Ishikawa (cell line): ENCODE data around the gene FOXP1.

Experiments
- CEBPB ChIP-seq: IDR thresholded peaks from 2 replicates; pipeline ENCODE4 v1.6.1; 2012
- CREB1 ChIP-seq: IDR thresholded peaks from 2 replicates; pipeline ENCODE4 v1.6.1; 2012; ENCODE audit warnings: low read depth
- EGR1 ChIP-seq: IDR thresholded peaks from 2 replicates; pipeline ENCODE4 v1.6.1; 2012
- EP300 ChIP-seq: IDR thresholded peaks from 2 replicates; pipeline ENCODE4 v1.6.1; 2012; ENCODE audit warnings: borderline replicate concordance
- FOXM1 ChIP-seq: IDR thresholded peaks from 2 replicates; pipeline ENCODE4 v1.6.1; 2012; ENCODE audit warnings: low read depth, borderline replicate concordance
- NFIC ChIP-seq: IDR thresholded peaks from 2 replicates; pipeline ENCODE4 v1.6.1; 2012
- RAD21 ChIP-seq: IDR thresholded peaks from 2 replicates; pipeline ENCODE4 v1.6.1; 2012; ENCODE audit warnings: low read depth
- TAF1 ChIP-seq: IDR thresholded peaks from 2 replicates; pipeline ENCODE4 v1.6.1; 2012; ENCODE audit warnings: low read depth, mild to moderate bottlenecking
- TCF12 ChIP-seq: IDR thresholded peaks from 2 replicates; pipeline ENCODE4 v1.6.1; 2012; ENCODE audit warnings: low read depth
- TEAD4 ChIP-seq: IDR thresholded peaks from 2 replicates; pipeline ENCODE4 v1.6.1; 2012
- YY1 ChIP-seq: IDR thresholded peaks from 2 replicates; pipeline ENCODE4 v1.6.1; 2012; ENCODE audit warnings: low read depth
- ZBTB7A ChIP-seq: IDR thresholded peaks from 2 replicates; pipeline ENCODE4 v1.6.1; 2012; ENCODE audit warnings: low read depth
- TF ChIP-seq, protein P1 (sequence below): IDR thresholded peaks from 2 replicates; pipeline ENCODE4 v1.6.1; 2012
- TF ChIP-seq, protein P2 (sequence below): IDR thresholded peaks from 2 replicates; pipeline ENCODE4 v1.6.1; 2012
- TF ChIP-seq, protein P3 (sequence below): IDR thresholded peaks from 2 replicates; pipeline ENCODE4 v1.6.1; 2012; ENCODE audit warnings: low read depth, mild to moderate bottlenecking

FOXP1 gene

DNA sequence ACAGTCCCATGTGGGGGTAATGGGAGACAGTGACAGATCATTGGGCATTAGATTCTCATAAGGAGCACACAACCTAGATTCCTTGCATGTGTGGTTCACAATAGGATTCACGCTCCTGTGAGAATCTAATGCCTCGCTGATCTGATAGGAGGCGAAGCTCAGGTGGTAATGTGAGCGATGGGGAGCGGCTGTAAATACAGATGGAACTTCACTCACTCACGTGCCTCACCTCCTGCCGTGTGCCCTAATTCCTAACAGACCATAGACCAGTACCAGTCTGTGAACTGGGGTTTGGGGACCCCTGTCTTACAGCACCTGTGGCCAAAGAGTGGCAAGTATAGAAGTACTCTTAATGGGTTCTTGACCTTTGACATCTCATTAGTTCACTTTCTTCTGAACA is 554.7 kb downstream of the FOXP1 start:
- TF ChIP-seq, protein P1, sequence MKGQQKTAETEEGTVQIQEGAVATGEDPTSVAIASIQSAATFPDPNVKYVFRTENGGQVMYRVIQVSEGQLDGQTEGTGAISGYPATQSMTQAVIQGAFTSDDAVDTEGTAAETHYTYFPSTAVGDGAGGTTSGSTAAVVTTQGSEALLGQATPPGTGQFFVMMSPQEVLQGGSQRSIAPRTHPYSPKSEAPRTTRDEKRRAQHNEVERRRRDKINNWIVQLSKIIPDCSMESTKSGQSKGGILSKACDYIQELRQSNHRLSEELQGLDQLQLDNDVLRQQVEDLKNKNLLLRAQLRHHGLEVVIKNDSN: no peak
- TF ChIP-seq CREB1 (no peak), EP300 (no peak), TEAD4 (no peak), TAF1 (no peak), FOXM1 (no peak), CEBPB (no peak), NFIC (no peak), YY1 (no peak), TCF12 (no peak), ZBTB7A (no peak), EGR1 (no peak), RAD21 (no peak)
- TF ChIP-seq, protein P2, sequence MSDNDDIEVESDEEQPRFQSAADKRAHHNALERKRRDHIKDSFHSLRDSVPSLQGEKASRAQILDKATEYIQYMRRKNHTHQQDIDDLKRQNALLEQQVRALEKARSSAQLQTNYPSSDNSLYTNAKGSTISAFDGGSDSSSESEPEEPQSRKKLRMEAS: no peak
- TF ChIP-seq, protein P3, sequence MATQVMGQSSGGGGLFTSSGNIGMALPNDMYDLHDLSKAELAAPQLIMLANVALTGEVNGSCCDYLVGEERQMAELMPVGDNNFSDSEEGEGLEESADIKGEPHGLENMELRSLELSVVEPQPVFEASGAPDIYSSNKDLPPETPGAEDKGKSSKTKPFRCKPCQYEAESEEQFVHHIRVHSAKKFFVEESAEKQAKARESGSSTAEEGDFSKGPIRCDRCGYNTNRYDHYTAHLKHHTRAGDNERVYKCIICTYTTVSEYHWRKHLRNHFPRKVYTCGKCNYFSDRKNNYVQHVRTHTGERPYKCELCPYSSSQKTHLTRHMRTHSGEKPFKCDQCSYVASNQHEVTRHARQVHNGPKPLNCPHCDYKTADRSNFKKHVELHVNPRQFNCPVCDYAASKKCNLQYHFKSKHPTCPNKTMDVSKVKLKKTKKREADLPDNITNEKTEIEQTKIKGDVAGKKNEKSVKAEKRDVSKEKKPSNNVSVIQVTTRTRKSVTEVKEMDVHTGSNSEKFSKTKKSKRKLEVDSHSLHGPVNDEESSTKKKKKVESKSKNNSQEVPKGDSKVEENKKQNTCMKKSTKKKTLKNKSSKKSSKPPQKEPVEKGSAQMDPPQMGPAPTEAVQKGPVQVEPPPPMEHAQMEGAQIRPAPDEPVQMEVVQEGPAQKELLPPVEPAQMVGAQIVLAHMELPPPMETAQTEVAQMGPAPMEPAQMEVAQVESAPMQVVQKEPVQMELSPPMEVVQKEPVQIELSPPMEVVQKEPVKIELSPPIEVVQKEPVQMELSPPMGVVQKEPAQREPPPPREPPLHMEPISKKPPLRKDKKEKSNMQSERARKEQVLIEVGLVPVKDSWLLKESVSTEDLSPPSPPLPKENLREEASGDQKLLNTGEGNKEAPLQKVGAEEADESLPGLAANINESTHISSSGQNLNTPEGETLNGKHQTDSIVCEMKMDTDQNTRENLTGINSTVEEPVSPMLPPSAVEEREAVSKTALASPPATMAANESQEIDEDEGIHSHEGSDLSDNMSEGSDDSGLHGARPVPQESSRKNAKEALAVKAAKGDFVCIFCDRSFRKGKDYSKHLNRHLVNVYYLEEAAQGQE: no peak

DNA sequence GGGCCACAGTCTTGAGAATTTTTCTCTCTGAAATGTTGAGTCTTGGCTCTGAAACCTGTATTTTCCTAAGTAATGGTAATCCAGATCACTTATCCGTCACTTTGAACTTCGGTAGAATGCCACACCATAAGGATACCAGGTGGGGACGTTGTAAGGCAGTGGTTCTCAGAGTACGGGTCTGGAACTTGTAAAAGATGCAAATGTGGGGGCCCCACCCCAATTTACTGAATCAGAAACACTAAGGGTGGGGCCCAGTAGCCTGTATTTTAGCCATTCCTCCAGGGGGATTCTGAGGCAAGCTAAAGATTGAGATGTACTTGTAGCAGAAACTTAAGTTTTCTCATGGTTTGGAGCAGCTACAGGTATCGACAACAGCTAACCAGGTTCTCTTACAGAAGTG is 555.3 kb downstream of the FOXP1 start:
- TF ChIP-seq CEBPB: no peak
- TF ChIP-seq NFIC: no peak

DNA sequence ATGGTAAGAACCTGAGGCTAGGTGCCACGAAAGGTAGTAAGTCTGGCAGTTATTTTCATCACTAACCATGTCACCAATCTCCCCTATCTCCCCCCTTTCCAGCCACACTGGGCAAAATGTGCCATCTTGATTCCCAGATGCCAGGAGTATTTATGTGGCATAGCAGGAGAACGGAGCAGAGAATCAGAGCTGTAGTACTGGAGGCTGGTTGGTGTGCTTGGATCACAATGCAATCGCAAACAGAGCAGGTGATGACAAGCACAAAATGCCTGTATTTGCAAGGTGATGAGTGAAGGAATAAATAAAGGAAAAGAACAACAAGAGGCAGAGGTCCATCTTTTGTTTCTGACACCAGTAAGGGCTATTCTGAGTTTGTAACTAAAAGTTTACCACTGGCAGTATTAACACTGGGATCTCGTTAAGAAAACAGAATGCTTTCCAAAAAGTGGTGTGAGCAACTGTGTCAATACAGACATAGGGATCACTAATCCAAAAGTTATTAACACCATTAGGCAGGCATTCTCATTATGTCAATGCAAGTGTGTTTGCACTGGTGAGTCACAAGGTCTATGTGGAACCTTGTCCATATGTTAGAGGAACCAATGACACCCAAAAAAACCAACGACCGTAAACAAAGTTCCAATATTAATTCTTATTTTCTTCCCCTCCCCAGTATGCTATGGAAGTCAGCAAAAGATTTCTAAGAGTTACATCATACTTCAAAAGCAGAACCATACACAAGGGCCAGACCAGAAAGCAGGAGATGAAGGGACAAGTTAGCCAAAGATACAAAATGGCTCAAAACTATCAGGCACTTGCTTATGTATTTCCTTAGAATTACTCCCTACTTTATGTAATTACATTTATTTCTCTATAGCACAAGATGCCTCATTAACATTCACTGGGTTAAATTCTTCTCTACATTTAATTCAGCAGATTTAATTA is 556.6 kb downstream of the FOXP1 start:
- TF ChIP-seq CEBPB (no peak), NFIC (no peak), EP300 (no peak), TAF1 (no peak), TEAD4 (no peak), TCF12 (no peak), ZBTB7A (no peak), FOXM1 (no peak), RAD21 (no peak), CREB1 (no peak), EGR1 (no peak), YY1 (no peak)
- TF ChIP-seq, protein P1: no peak
- TF ChIP-seq, protein P2: no peak
- TF ChIP-seq, protein P3: no peak

DNA sequence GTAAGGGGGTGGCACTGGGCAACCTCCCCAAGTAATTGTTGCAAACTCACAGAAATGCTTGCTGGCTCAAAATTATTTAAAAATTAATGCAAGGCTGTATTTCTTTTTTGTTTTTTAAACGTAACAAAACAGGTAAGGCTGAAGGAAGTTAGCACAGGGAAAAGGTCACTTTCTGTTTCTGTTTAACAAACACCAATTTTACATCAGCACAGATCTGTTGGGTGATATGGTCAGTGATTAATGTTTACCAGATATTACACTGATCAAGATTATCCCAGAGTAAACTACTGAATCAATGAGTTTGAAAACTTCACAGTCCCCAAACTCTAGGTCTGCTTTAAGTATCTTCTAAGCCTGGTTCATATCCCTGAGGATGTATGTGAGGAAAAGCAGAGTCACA is 558.0 kb downstream of the FOXP1 start:
- TF ChIP-seq, protein P1: no peak
- no peak for TF ChIP-seq CREB1
- TF ChIP-seq EP300: no peak
- TF ChIP-seq FOXM1: no peak
- TF ChIP-seq TEAD4: no peak
- TF ChIP-seq ZBTB7A: no peak
- no peak for TF ChIP-seq CEBPB
- no peak for TF ChIP-seq TCF12
- no peak for TF ChIP-seq NFIC
- no peak for TF ChIP-seq TAF1
- no peak for TF ChIP-seq EGR1
- TF ChIP-seq, protein P3: no peak
- TF ChIP-seq YY1: no peak
- no peak for TF ChIP-seq RAD21
- TF ChIP-seq, protein P2: no peak
